ENCODE data around the gene ACAP2. TPM values are rescaled to one million over a fixed set of nuclear protein-coding genes. Genes with fewer than 3 reads are reported as not detected.
A peak's percentile ranks its signal among the peaks of the same experiment; 100 is the strongest.
"Not testable (repeated sequence)": the region's sequence is repeated elsewhere in the genome, so short reads cannot be mapped to it uniquely, and the experiment has no call there.

The ACAP2 gene
- total and polyA plus RNA-seq, 10 donors: 11.2 to 127 (median 97.9) TPM

DNA sequence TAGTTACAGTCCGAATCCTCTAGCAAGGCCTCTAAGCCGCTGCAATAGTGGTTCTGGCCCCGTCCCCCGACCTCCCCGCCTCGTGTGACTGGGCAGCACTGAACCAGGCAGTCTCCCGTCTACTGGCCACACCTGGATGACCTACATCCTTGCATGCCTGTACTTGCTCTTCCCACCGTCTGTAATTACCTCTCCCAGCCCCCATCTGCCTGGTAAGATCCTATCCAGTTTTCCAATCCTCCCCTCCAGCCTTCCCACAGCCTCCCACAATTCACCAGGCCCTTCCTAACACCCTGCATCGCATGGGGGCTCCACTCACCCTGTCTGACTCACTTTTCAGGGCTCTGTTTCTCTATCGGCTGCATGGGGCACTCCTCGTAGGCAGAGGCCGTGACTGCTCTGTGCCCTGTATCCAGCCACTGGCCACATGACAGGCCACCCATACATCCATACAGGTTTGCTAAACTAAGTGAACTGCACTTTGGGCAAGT is 204.7 kb downstream of the ACAP2 start:
- TF ChIP-seq POLR2A (IDR thresholded peaks at IDR 0.05): no peak
- TF ChIP-seq POLR2AphosphoS5 (IDR thresholded peaks at IDR 0.05): no peak
- TF ChIP-seq, protein P1, sequence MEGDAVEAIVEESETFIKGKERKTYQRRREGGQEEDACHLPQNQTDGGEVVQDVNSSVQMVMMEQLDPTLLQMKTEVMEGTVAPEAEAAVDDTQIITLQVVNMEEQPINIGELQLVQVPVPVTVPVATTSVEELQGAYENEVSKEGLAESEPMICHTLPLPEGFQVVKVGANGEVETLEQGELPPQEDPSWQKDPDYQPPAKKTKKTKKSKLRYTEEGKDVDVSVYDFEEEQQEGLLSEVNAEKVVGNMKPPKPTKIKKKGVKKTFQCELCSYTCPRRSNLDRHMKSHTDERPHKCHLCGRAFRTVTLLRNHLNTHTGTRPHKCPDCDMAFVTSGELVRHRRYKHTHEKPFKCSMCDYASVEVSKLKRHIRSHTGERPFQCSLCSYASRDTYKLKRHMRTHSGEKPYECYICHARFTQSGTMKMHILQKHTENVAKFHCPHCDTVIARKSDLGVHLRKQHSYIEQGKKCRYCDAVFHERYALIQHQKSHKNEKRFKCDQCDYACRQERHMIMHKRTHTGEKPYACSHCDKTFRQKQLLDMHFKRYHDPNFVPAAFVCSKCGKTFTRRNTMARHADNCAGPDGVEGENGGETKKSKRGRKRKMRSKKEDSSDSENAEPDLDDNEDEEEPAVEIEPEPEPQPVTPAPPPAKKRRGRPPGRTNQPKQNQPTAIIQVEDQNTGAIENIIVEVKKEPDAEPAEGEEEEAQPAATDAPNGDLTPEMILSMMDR (IDR thresholded peaks at IDR 0.05 in 8 of 11, conservative IDR thresholded peaks at IDR 0.05 in 3 of 11): no peak
- Histone ChIP-seq H3K27me3 (replicated peaks in 1 of 7) (no peaks in the 10 kb centered on the region), H3K9me3 (peaks cover 0 to 12% (median 7%) of the 10 kb centered on the region in 8 donors), H3K4me1 (peaks cover 0 to 36% (median 18%) of the 10 kb centered on the region in 6 donors), H3K27ac (peak overlapping the region in 7 of 8 donors; percentile 30 to 85 (median 79)), H3K4me3 (no peak overlapping the region), H3K36me3 (peaks cover 0 to 8% (median 0%) of the 10 kb centered on the region in 6 donors)
- WGBS, 5 donors: 89 to 93% (median 91%) methylated on average over 12 of the region's 12 CpGs
- DNase-seq: peak; percentile 53
- intact Hi-C loops (cut with DNase I; ENCODE audit: low total_unique reads): loop anchor here (10.0 kb wide), 1 partner anchor 73 kb away; no protein-coding TSS in a partner anchor

DNA sequence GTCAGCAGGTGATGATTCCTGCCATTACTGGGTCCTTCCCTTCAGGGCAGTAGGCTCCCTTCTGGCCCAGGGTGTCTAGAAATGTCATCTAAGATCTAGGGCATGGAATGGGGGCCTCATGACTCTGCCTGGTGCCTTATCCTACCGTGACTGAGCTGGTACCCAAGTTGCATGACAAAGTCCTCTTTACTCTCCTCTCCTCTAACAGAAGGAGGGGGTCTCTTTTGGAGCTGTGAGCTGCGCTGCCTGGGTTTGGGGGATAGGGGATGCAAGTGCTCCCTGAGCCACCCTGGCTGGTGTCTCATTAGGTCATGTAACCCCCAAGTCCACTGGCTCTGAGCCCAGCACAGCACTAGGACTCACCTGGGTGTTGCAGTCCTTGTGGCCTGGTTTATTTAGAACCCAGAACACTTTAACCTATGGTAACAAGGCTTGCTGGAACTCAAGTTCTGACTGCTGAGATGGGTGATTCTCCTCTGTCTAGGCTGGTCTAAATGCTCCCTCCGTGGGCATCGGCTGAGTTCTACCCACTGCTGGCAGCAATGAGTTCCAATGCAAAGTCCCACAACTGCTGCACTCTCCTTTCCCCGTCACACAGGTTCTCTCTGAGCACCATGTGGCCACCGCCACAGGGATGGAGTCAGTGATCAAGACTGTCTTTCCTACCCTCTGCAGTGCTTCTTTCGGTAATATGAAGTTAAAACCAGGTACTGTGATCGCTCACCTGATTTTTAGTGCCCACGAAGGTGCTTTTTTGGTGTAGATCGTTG is 205.8 kb downstream of the ACAP2 start:
- 96 to 99% (median 98%) methylated on average over 8 to 10 of the region's 10 CpGs for WGBS, 5 donors
- H3K27me3 ChIP-seq (replicated peaks in 1 of 7): no peaks in the 10 kb centered on the region
- H3K36me3 ChIP-seq: peaks cover 0 to 8% (median 0%) of the 10 kb centered on the region in 6 donors
- H3K27ac ChIP-seq: peak overlapping the region in 2 of 8 donors; percentile 81 to 85
- H3K4me1 ChIP-seq: peaks cover 0 to 36% (median 18%) of the 10 kb centered on the region in 6 donors
- no peak overlapping the region for H3K4me3 ChIP-seq
- TF ChIP-seq POLR2A (IDR thresholded peaks at IDR 0.05) (no peak), POLR2AphosphoS5 (IDR thresholded peaks at IDR 0.05) (no peak)
- H3K9me3 ChIP-seq: peaks cover 0 to 12% (median 7%) of the 10 kb centered on the region in 8 donors
- DNase-seq: peak; percentile 40
- intact Hi-C loops (cut with DNase I; ENCODE audit: low total_unique reads): loop anchor here (10.0 kb wide), 1 partner anchor 72 kb away; no protein-coding TSS in a partner anchor

DNA sequence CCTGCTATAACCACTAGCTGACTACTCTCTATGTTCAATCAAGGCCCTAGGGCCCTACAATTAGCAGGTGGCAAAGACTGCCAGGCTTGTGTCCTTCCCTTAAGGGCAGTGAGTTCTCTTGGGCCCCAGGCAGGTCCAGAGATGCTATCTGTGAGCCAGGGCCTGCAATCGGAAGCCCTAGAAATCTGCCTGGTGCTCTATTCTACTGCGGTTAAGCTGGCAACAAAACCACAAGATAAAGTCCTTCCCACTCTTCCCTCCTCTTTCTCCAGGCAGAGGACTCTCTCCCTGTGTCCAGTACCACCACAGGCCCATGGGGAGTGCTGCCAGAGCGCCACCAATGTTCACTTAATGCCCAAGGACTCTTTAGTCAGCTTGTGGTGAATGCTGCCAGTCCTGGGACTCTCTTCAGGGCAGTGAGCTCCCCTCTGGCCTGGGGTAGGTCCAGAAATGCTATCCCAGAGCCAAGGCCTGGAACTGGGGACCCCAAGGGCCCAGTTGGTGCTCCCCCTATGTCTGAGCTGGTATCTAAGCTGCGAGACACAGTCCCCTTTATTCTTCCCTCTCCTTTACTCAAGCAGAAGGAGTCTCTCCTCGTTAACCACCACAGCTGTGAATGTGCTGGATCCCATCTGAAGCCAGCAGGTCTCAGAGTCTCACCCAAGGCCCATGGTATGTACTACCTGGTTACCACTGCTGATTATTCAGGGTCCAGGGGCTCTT is 206.6 kb downstream of the ACAP2 start:
- intact Hi-C loops (cut with DNase I; ENCODE audit: low total_unique reads): loop anchor here (10.0 kb wide), 1 partner anchor 71 kb away; no protein-coding TSS in a partner anchor
- peak; percentile 18 for DNase-seq
- Histone ChIP-seq H3K9me3 (peaks cover 0 to 12% (median 7%) of the 10 kb centered on the region in 8 donors), H3K4me3 (no peak overlapping the region), H3K4me1 (peaks cover 0 to 36% (median 18%) of the 10 kb centered on the region in 6 donors), H3K36me3 (peaks cover 0 to 8% (median 0%) of the 10 kb centered on the region in 6 donors), H3K27ac (no peak overlapping the region), H3K27me3 (replicated peaks in 1 of 7) (no peaks in the 10 kb centered on the region)
- TF ChIP-seq POLR2AphosphoS5 (IDR thresholded peaks at IDR 0.05): no peak
- TF ChIP-seq, protein P1 (IDR thresholded peaks at IDR 0.05 in 8 of 11, conservative IDR thresholded peaks at IDR 0.05 in 3 of 11): no peak
- TF ChIP-seq POLR2A (IDR thresholded peaks at IDR 0.05): no peak
- 95 to 100% (median 97%) methylated on average over 5 of the region's 5 CpGs for WGBS, 5 donors

DNA sequence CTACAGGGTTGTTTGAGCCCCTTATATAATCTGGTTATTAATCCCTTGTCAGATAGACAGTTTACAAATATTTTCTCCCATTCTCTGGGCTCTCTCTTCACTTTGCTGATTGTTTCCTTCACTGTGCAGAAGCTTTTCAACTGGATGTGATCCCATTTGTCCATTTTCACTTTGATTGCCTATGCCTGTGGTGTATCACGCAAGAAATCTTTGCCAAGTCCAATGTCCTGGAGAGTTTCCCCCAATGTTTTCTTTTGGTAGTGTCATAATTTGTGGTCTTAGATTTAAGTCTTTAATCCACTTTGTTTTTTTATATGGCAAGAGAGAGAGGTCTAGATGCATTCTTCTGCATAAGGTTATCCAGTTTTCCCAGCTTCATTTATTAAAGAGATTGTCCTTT is 212.6 kb downstream of the ACAP2 start:
- TF ChIP-seq, protein P1 (IDR thresholded peaks at IDR 0.05 in 8 of 11, conservative IDR thresholded peaks at IDR 0.05 in 3 of 11): no peak
- no peak for TF ChIP-seq POLR2AphosphoS5 (IDR thresholded peaks at IDR 0.05)
- TF ChIP-seq POLR2A (IDR thresholded peaks at IDR 0.05): no peak
- no peaks in the 10 kb centered on the region for H3K9me3 ChIP-seq
- H3K4me3 ChIP-seq: no peak overlapping the region
- peaks cover 0 to 8% (median 2%) of the 10 kb centered on the region in 6 donors for H3K4me1 ChIP-seq
- DNase-seq: no peak
- intact Hi-C loops (cut with DNase I; ENCODE audit: low total_unique reads): loop anchor here (10.0 kb wide), 1 partner anchor 65 kb away; no protein-coding TSS in a partner anchor
- H3K27me3 ChIP-seq (replicated peaks in 1 of 7): no peaks in the 10 kb centered on the region
- 88 to 100% (median 96%) methylated on average over 1 of the region's 1 CpG for WGBS, 5 donors
- peaks cover 0 to 14% (median 0%) of the 10 kb centered on the region in 6 donors for H3K36me3 ChIP-seq
- no peak overlapping the region for H3K27ac ChIP-seq

DNA sequence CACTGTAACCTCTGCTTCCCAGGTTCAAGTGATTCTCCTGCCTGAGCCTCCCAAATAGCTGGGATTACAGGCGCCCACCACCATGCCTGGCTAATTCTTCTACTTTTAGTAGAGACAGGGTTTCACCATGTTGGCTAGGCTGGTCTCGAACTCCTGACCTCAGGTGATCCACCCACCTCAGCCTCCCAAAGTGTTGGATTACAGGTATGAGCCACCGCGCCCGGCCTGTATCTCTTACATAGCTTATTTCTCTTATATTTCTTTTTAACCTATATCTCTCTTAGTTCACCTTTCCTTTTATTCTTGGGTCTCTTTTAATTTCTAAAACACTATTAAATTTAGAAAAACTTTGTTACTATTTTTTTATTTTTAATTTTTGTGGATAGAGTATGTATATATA is 213.9 kb downstream of the ACAP2 start:
- intact Hi-C loops (cut with DNase I; ENCODE audit: low total_unique reads); H3K9me3 ChIP-seq; H3K27me3 ChIP-seq (replicated peaks in 1 of 7); H3K4me3 ChIP-seq; H3K27ac ChIP-seq: not testable (repeated sequence)
- Histone ChIP-seq H3K4me1 (peaks cover 0 to 19% (median 7%) of the 10 kb centered on the region in 6 donors), H3K36me3 (peaks cover 0 to 23% (median 0%) of the 10 kb centered on the region in 6 donors)
- peak; percentile 33 for DNase-seq
- WGBS, 5 donors: 89 to 99% (median 96%) methylated on average over 5 of the region's 5 CpGs

All from spleen (tissue), 11 donors.